Loucy (cell line): ENCODE measurements around the gene FNTB.

Experiments used
- H2AFZ ChIP-seq: fragments of 200-600 bp; sonication (generic); 2 replicates; pipeline ENCODE4 v1.6.0; 2016; ENCODE audit warnings: antibody characterized with exemption, mild to moderate bottlenecking, low read length, moderate library complexity
- H3F3A ChIP-seq: fragments of 200-600 bp; 2 replicates; pipeline ENCODE4 v1.6.0; 2016; ENCODE audit warnings: antibody characterized with exemption, low read depth, mild to moderate bottlenecking
- H3K27me3 ChIP-seq: fragments of 200-600 bp; sonication (generic); 2 replicates; pipeline ENCODE4 v1.6.1; 2014; ENCODE audit warnings: low read length, mild to moderate bottlenecking; ENCODE audit not compliant: insufficient read depth, poor library complexity, severe bottlenecking
- H3K36me3 ChIP-seq: fragments of 200-600 bp; sonication (generic); 2 replicates; pipeline ENCODE4 v1.6.1; 2016; ENCODE audit warnings: low read length; ENCODE audit not compliant: insufficient read depth
- H3K4me1 ChIP-seq: fragments of 200-600 bp; sonication (generic); 2 replicates; pipeline ENCODE4 v1.5.1; 2014; ENCODE audit warnings: low read length, mild to moderate bottlenecking; ENCODE audit not compliant: insufficient read depth, poor library complexity, severe bottlenecking
- H3K4me2 ChIP-seq: fragments of 200-600 bp; sonication (generic); 2 replicates; pipeline ENCODE4 v1.6.0; 2014; ENCODE audit warnings: antibody characterized with exemption, low read length, low read depth, mild to moderate bottlenecking; ENCODE audit not compliant: poor library complexity, severe bottlenecking
- H3K4me3 ChIP-seq: fragments of 200-600 bp; sonication (generic); 2 replicates; pipeline ENCODE4 v1.5.1; 2014; ENCODE audit warnings: low read length, mild to moderate bottlenecking, mixed read lengths; ENCODE audit not compliant: poor library complexity, severe bottlenecking
- H3K79me2 ChIP-seq: fragments of 200-600 bp; sonication (generic); 2 replicates; pipeline ENCODE4 v1.6.1; 2014; ENCODE audit warnings: low read length; ENCODE audit not compliant: insufficient read depth
- H3K9ac ChIP-seq: fragments of 200-600 bp; sonication (generic); 2 replicates; pipeline ENCODE4 v1.6.0; 2014; ENCODE audit warnings: mild to moderate bottlenecking, low read depth, low read length, moderate library complexity; ENCODE audit not compliant: poor library complexity, severe bottlenecking
- H3K9me2 ChIP-seq: fragments of 200-600 bp; sonication (generic); replicated peaks from 2 replicates; pipeline ENCODE4 v1.6.1; 2016; ENCODE audit warnings: low read depth, low read length, mixed read lengths
- H3K9me3 ChIP-seq: fragments of 200-600 bp; sonication (generic); 2 replicates; pipeline ENCODE4 v1.6.1; 2014; ENCODE audit warnings: mild to moderate bottlenecking, antibody characterized with exemption, low read length, low read depth; ENCODE audit not compliant: insufficient read depth
- H4K20me1 ChIP-seq: fragments of 200-600 bp; sonication (generic); 2 replicates; pipeline ENCODE4 v1.6.0; 2014; ENCODE audit warnings: antibody characterized with exemption, low read length, mild to moderate bottlenecking; ENCODE audit not compliant: insufficient read depth, poor library complexity, severe bottlenecking
- EZH2phosphoT487 ChIP-seq: fragments of 200-600 bp; IDR thresholded peaks from 2 replicates; pipeline ENCODE4 v1.6.1; 2018; ENCODE audit warnings: antibody characterized with exemption, mild to moderate bottlenecking, moderate library complexity, borderline replicate concordance
- TF ChIP-seq, protein P1 (sequence below): fragments of 200-600 bp; sonication (generic); conservative IDR thresholded peaks from 2 replicates; pipeline ENCODE4 v1.5.1; 2014; ENCODE audit warnings: mild to moderate bottlenecking, antibody characterized with exemption, low read length

The FNTB gene

GRCh38 chr14:65065719-65066118, 79.0 kb downstream of the FNTB start:
- Histone ChIP-seq H3K79me2 (no peaks in the 10 kb centered on the region), H4K20me1 (no peaks in the 10 kb centered on the region), H3K4me1 (no peaks in the 10 kb centered on the region), H3K4me3 (no peak overlapping the region), H3K9me2 (no peaks in the 10 kb centered on the region), H3K36me3 (peaks cover 60% of the 10 kb centered on the region; the same call in 1 of the 2 replicates), H3K27me3 (no peaks in the 10 kb centered on the region), H2AFZ (no peak overlapping the region), H3K9ac (no peak overlapping the region), H3F3A (no peaks in the 10 kb centered on the region), H3K9me3 (no peaks in the 10 kb centered on the region), H3K4me2 (no peak overlapping the region)
- TF ChIP-seq, protein P1, sequence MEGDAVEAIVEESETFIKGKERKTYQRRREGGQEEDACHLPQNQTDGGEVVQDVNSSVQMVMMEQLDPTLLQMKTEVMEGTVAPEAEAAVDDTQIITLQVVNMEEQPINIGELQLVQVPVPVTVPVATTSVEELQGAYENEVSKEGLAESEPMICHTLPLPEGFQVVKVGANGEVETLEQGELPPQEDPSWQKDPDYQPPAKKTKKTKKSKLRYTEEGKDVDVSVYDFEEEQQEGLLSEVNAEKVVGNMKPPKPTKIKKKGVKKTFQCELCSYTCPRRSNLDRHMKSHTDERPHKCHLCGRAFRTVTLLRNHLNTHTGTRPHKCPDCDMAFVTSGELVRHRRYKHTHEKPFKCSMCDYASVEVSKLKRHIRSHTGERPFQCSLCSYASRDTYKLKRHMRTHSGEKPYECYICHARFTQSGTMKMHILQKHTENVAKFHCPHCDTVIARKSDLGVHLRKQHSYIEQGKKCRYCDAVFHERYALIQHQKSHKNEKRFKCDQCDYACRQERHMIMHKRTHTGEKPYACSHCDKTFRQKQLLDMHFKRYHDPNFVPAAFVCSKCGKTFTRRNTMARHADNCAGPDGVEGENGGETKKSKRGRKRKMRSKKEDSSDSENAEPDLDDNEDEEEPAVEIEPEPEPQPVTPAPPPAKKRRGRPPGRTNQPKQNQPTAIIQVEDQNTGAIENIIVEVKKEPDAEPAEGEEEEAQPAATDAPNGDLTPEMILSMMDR: no peak
- no peak for TF ChIP-seq EZH2phosphoT487

GRCh38 chr14:65069874-65070413, 83.2 kb downstream of the FNTB start:
- H3K36me3 ChIP-seq: peaks cover 49% of the 10 kb centered on the region; the same call in 1 of the 2 replicates
- H3K4me3 ChIP-seq: no peak overlapping the region
- no peaks in the 10 kb centered on the region for H3K4me1 ChIP-seq
- TF ChIP-seq, protein P1: no peak
- no peak for TF ChIP-seq EZH2phosphoT487
- no peak overlapping the region for H2AFZ ChIP-seq
- H3K9ac ChIP-seq: no peak overlapping the region
- no peaks in the 10 kb centered on the region for H3K9me3 ChIP-seq
- H3K79me2 ChIP-seq: no peaks in the 10 kb centered on the region
- no peaks in the 10 kb centered on the region for H4K20me1 ChIP-seq
- no peak overlapping the region for H3K4me2 ChIP-seq
- no peaks in the 10 kb centered on the region for H3K27me3 ChIP-seq
- H3K9me2 ChIP-seq: no peaks in the 10 kb centered on the region
- H3F3A ChIP-seq: no peaks in the 10 kb centered on the region

- Histone ChIP-seq H3K36me3 (peaks cover 49% of the 10 kb centered on the region; the same call in 1 of the 2 replicates), H3K4me3 (no peak overlapping the region), H3K9me2 (no peaks in the 10 kb centered on the region), H3K9me3 (no peaks in the 10 kb centered on the region), H3K79me2 (no peaks in the 10 kb centered on the region), H3K9ac (no peak overlapping the region), H4K20me1 (no peaks in the 10 kb centered on the region), H3K4me2 (no peak overlapping the region), H3K4me1 (no peaks in the 10 kb centered on the region), H3F3A (no peaks in the 10 kb centered on the region), H3K27me3 (no peaks in the 10 kb centered on the region), H2AFZ (no peak overlapping the region)
- TF ChIP-seq, protein P1: no peak
- TF ChIP-seq EZH2phosphoT487: no peak
Observed at GRCh38 chr14:65070471-65070976, 83.8 kb downstream of the FNTB start.
